ENCODE measurements around the gene ZFP62. TPM values are rescaled to one million over a fixed set of nuclear protein-coding genes. Genes with fewer than 3 reads are reported as not detected.

Gene ZFP62
- total and polyA plus RNA-seq, 2 of the 8 experiments (the other 6 are each of a cell fraction or from before 2014, with no cell fraction given), result 9.3 to 38.5 TPM

DNA sequence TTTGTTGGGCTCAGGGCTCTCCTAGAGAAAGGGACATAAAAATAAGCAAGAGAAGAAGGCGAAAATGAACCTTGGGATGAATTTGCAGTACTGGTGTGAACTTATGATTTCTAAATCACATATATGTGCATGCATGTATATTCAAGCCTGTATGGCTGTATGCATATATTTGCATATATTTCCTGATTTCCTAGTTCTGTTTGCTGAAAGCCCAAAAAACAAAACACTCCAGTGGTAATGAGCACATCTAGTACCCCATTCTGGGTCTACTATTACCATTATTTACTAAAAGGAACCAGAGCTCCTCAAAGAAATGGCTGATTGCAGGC is 7.3 kb downstream of the ZFP62 start:
- Histone ChIP-seq H3K79me2 (ENCODE audit: control insufficient read depth in 1 of 2, insufficient read depth in 2 of 2, low read length in 2 of 2) (peaks cover 0 to 24% of the 10 kb centered on the region in 2 experiments; a peak in 2 of 4 replicates), H3K36me3 (ENCODE audit: control insufficient read depth in 2 of 4, insufficient read depth in 4 of 4, low read length in 3 of 4) (peaks cover 25 to 55% (median 38%) of the 10 kb centered on the region in 4 experiments), H2AFZ (ENCODE audit: low read length) (no peak overlapping the region), H3K9me3 (ENCODE audit: insufficient read depth in 2 of 2, low read depth in 1 of 2, low read length in 1 of 2) (peaks cover 33 to 42% of the 10 kb centered on the region in 2 experiments), H2AK5ac (ENCODE audit: low read depth, low read length) (no peak overlapping the region), H2BK20ac (ENCODE audit: low read length) (no peak overlapping the region), H3K56ac (replicated peaks; ENCODE audit: insufficient read length, low read depth, low read length) (no peak overlapping the region), H3K27ac (ENCODE audit: low read depth, low read length) (no peak overlapping the region), H2BK120ac (replicated peaks; ENCODE audit: low read depth, low read length) (no peak overlapping the region), H3K4ac (replicated peaks; ENCODE audit: insufficient read length, low read depth, low read length) (no peak overlapping the region), H3K9ac (replicated peaks in 1 of 4; ENCODE audit: extremely low read depth in 1 of 4, low read depth in 3 of 4, low read length in 3 of 4) (no peak overlapping the region), H4K20me1 (replicated peaks in 1 of 2; ENCODE audit: control insufficient read depth in 1 of 2, insufficient read depth in 2 of 2, low read length in 2 of 2) (peaks cover 2% of the 10 kb centered on the region in 2 experiments), H3K4me3 (ENCODE audit: extremely low read depth in 1 of 4, insufficient read depth in 2 of 4, low read depth in 3 of 4, low read length in 4 of 4) (no peak overlapping the region), H4K91ac (replicated peaks; ENCODE audit: insufficient read length, low read length) (no peak overlapping the region), H2BK5ac (ENCODE audit: low read depth, low read length) (no peak overlapping the region), H4K8ac (ENCODE audit: extremely low read depth, insufficient read depth, low read length) (no peak overlapping the region), H2BK15ac (ENCODE audit: low read length) (no peak overlapping the region), H3K14ac (ENCODE audit: insufficient read length) (no peak overlapping the region), H3K23ac (ENCODE audit: insufficient read length) (no peak overlapping the region), H2BK12ac (ENCODE audit: low read depth, low read length) (no peak overlapping the region), H3K4me2 (ENCODE audit: insufficient read depth in 1 of 2, low read depth in 2 of 2, low read length in 2 of 2) (no peak overlapping the region), H3K23me2 (ENCODE audit: low read depth, low read length) (no peaks in the 10 kb centered on the region), H3K18ac (ENCODE audit: extremely low read depth, low read length) (no peak overlapping the region), H3K79me1 (ENCODE audit: low read depth, low read length) (no peaks in the 10 kb centered on the region; the same call in 1 of the 2 replicates), H3K27me3 (replicated peaks in 1 of 4; ENCODE audit: control insufficient read depth in 3 of 4, extremely low read depth in 1 of 4, insufficient read depth in 3 of 4, low read length in 3 of 4) (no peaks in the 10 kb centered on the region), H3K4me1 (replicated peaks in 1 of 4; ENCODE audit: control insufficient read depth in 3 of 4, insufficient read depth in 4 of 4, low read length in 3 of 4) (no peaks in the 10 kb centered on the region), H4K5ac (ENCODE audit: insufficient read length, low read depth, low read length) (no peak overlapping the region)
- FAIRE-seq, result no peak
- ChIA-PET POLR2A (ENCODE audit: partially characterized antibody) (no interaction called here), CTCF (ENCODE audit: partially characterized antibody) (no interaction called here)
- DNase-seq (ENCODE audit: low read depth in 1 of 2, low spot score in 2 of 2), result no peak
- WGBS, 2 experiments (ENCODE audit: extremely low coverage in 1 of 2, insufficient coverage in 1 of 2, insufficient read length in 1 of 2, insufficient replicate concordance in 2 of 2, low coverage in 1 of 2, low lambda C conversion rate in 2 of 2, missing lambda C conversion rate in 1 of 2), result 80% methylated on average over 1 of the region's 1 CpG; no CpG with 5 or more reads in 1 of the 2 experiments
- TF ChIP-seq HDAC6 (IDR thresholded peaks at IDR 0.05; ENCODE audit: low read depth, low read length) (no peak), SP1 (IDR thresholded peaks at IDR 0.05; ENCODE audit: low read depth, low read length) (no peak), MAFK (IDR thresholded peaks at IDR 0.05; ENCODE audit: low read depth, low read length) (no peak), JUN (IDR thresholded peaks at IDR 0.05; ENCODE audit: low read depth, low read length) (no peak), CTBP2 (IDR thresholded peaks at IDR 0.05; ENCODE audit: borderline replicate concordance, insufficient read depth, insufficient read length, low read length) (no peak), PHF8 (conservative IDR thresholded peaks at IDR 0.05; ENCODE audit: low read depth, low read length) (no peak), TBP (IDR thresholded peaks at IDR 0.05; ENCODE audit: low read depth, low read length) (no peak), SIRT6 (IDR thresholded peaks at IDR 0.05; ENCODE audit: low read length) (no peak), SUZ12 (IDR thresholded peaks at IDR 0.05; ENCODE audit: low read length) (no peak), SIX5 (IDR thresholded peaks at IDR 0.05; ENCODE audit: low read depth, low read length) (no peak), KDM5A (IDR thresholded peaks at IDR 0.05; ENCODE audit: low read length) (no peak), GABPA (IDR thresholded peaks at IDR 0.05; ENCODE audit: borderline replicate concordance, insufficient read depth, low read length) (no peak)
- TF ChIP-seq, protein P1, sequence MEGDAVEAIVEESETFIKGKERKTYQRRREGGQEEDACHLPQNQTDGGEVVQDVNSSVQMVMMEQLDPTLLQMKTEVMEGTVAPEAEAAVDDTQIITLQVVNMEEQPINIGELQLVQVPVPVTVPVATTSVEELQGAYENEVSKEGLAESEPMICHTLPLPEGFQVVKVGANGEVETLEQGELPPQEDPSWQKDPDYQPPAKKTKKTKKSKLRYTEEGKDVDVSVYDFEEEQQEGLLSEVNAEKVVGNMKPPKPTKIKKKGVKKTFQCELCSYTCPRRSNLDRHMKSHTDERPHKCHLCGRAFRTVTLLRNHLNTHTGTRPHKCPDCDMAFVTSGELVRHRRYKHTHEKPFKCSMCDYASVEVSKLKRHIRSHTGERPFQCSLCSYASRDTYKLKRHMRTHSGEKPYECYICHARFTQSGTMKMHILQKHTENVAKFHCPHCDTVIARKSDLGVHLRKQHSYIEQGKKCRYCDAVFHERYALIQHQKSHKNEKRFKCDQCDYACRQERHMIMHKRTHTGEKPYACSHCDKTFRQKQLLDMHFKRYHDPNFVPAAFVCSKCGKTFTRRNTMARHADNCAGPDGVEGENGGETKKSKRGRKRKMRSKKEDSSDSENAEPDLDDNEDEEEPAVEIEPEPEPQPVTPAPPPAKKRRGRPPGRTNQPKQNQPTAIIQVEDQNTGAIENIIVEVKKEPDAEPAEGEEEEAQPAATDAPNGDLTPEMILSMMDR (IDR thresholded peaks at IDR 0.05; ENCODE audit: control extremely low read depth in 1 of 3, insufficient read depth in 1 of 3, low read depth in 1 of 3, low read length in 3 of 3), result no peak

All from H1 (cell line).